GM21528 (cell line): Measurements from ENCODE around the gene USP20.
"Not testable (repeated sequence)": the region's sequence is repeated elsewhere in the genome, so short reads cannot be mapped to it uniquely, and the experiment has no call there.

ENCODE experiments used
- ATAC-seq: cut with Tn5 transposase; IDR thresholded peaks from one replicate; pipeline ENCODE4 v1.9.1; 2021; ENCODE audit warnings: mild to moderate bottlenecking, moderate library complexity; ENCODE audit not compliant: unreplicated experiment, low FRiP score

The USP20 gene

DNA sequence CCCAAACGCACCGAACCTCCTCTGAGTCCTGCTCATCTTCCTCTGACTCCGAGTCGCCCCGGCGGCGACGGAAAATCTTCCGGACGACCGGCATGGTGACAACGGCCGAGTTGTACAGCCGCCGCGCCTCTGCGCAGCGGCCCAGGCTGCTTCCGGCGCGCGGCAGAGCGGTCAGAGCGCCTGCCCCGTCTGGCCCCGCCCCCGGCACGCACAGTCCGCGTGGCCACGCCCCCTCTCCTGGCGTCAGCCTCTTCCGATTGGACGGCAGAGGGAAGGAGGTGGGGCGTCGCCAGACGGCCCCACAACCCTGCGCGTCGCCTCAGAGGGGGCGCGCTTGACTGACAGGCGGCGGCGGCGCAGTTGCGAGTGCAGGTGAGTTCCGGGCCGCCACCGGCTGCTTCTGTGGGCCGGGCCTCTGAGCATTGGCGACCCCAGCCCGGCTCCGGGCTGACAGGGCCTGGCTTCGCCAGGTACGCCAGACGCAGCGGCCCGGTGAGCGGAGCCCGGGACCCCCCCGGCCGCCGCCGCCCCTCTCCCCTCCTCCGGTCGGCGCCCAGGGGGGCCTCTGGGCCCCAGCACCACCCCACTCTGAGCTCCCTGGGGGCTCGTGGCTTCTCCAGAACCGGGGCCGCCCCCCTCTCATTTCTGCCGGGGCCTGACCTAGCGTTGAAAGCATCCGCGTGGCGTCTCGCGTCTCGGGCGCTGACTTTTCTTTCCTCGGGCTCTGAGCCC is at the start of gene USP20, which contains the start of gene C9orf78:
Gene USP20, plus strand, starts transcription at position 331 of the 732 bp plus-strand sequence. CDS start 17,098 bp downstream, outside the sequence.
Gene C9orf78, minus strand, starts transcription at position 148 of the 732 bp plus-strand sequence. Its CDS starts 54 bp downstream, at position 94.
- peak; percentile 88 for ATAC-seq

DNA sequence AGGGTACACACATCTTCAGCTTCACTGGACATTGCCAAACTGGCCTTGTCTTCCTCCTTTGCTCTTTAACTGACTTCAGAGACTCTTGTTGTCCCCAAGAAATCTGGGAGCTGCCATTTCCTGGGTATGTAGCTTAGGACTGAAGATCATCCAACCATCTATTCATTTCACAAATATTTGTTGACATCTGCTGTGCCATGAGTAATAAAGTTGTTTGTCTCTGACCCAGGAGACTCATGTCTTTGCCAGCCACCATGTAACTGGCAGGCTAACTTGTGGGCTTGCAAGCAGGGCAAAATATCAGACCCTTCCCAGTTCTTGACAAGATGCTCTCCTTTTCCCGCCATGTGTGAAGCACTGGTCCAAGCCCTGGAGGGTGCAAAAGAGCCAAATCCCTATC is 49.4 kb upstream of the USP20 start:
- no peak for ATAC-seq

DNA sequence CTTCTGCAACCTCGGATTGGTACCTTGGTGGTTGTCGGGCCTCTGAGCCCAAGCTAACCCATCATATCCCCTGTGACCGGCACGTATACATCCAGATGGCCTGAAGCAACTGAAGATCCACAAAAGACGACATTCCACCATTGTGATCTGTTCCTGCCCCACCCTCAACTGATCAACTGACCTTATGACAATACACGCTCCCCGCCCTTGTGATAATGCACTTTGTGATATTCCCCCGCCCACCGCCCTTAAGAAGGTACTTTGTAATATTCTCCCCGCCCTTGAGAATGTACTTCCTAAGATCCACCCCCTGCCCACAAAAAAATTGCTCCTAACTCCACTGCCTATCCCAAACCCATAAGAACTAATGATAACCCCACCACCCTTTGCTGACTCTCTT is 48.8 kb upstream of the USP20 start:
- no peak for ATAC-seq

- ATAC-seq, result no peak
Observed at GRCh38 chr9:129794549-129794948, 40.7 kb upstream of the USP20 start.

DNA sequence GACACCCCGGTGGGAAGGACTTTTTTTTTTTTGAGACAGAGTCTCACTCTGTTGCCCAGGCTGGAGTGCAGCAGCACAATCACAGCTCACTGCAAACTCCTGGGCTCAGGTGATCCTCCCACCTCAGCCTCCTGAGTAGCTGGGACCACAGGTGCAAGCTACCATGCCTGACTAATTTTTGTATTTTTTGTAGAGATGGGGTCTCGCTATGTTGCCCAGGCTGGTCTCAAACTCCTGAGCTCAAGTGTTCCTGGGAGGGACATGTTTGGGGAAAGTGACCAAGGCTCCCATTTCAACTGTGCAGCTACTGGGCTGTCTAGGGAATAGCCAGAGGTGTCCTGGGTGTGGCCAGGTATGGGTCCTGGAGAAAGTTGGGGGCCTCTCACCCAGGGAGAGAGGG is 39.2 kb upstream of the USP20 start:
- not testable (repeated sequence) for ATAC-seq

GRCh38 chr9:129798973-129799372 is 36.3 kb upstream of the USP20 start:
- no peak for ATAC-seq

- no peak for ATAC-seq
Observed at GRCh38 chr9:129801504-129801903, 33.8 kb upstream of the USP20 start.

DNA sequence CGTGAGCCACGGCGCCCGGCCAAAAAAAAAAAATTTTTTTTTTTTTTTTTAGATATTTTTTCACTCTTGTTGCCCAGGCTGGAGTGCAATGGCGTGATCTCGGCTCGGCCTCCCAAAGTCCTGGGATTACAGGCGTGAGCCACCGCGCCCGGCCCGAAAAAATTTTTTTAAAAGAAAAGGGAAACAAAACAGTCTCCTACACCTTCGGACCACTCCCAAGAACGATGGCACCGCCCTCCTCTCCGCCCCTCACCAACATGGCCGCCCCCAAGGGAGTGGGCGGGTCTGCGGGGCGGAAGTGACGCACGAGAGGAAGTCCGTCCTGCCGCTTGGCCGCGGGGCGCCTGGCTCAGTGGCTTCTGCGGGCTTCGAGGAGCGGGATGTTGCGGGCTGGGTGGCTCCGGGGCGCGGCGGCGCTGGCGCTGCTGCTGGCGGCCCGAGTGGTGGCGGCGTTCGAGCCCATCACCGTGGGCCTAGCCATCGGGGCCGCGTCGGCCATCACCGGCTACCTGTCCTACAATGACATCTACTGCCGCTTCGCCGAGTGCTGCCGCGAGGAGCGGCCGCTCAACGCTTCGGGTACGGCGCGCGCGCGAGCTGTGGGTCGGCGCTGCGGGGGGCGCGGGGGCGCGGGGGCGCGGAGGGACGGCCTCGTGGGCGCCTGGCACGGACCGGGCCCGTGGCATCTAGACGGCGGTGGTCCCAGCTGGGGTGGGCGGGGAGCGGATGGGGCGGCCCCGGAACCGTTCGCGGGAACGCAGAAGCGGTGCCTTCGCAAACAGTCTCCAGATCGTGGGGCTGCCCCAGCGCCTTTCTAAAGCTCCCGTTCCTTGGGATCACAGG is 32.2 kb upstream of the USP20 start, which contains the start of gene TOR1B:
Gene TOR1B, plus strand, starts transcription at position 352 of the 843 bp plus-strand sequence. Its CDS starts 29 bp downstream, at position 381.
- peak; percentile 82 for ATAC-seq

- ATAC-seq, result no peak
Observed at GRCh38 chr9:129803676-129804060, 31.6 kb upstream of the USP20 start.

- no peak for ATAC-seq
Observed at GRCh38 chr9:129806061-129806460, 29.2 kb upstream of the USP20 start.

DNA sequence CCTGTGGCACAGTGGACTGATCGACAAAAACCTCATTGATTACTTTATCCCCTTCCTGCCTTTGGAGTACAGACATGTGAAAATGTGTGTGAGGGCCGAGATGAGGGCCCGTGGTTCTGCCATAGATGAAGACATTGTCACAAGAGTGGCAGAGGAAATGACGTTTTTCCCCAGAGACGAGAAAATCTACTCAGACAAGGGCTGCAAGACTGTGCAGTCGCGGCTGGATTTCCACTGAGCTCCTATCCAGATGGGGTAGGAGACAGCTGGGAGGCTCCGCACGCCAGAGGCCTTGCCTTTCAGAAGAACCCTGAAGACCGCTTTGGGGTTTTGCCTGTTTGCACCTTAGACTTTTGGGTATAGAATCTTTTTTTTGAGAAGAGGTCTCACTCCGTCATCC is 25.9 kb upstream of the USP20 start:
- ATAC-seq, result no peak

DNA sequence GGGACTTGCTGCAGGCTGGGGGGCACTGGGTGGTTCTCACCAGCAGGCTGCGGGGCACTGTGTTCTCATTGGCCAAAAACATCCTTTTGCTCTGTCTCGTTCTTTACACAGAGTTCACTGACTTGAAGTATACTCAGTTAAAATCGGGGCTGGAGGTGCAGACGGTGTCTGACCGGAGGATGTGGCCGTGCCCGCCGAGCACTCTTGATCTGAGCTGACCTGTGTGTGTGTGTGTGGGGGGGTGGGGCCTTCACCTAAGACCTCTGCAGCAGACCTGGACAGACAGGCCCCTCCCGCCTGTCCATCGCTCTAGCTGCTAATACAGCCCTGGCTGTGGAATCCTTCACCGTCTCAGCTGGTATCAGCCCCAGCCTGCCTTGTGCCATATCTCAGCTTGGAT is 25.1 kb upstream of the USP20 start:
- no peak for ATAC-seq

DNA sequence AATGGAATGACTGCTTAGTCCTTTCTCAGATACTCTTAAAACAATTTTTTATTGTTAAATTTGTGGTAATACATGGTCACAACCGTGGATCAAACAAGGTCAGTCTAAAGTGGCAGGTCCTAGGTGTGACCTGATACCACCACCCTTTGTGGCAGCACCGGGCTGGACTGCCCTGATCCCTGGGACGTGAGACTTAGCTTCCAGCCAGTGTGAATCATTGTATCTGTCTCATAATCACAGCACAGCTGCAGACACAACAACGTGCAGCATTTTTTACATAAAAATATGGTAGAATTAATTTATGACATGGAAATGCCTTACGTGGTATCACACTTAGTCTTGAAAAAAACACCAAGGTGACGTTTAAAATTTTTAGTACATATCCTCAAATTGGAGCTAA is 24.5 kb upstream of the USP20 start:
- no peak for ATAC-seq

DNA sequence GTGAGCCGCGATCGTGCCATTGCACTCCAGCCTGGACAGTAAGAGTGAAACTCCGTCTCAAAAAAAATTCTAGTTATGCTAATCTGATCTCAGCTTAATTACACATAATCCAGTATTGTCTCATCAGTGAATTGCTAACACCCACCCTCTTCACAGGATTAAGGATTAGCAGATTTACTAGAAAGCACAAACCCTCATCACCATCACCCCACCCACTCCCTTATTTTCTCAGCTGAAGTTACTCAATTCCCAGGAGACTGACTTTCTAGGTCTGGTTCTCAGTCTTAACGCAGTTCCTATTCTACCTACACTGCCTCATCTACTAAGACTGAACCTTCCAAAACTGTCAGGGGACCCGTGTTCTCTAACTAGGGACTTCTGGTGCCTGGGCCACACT is 23.3 kb upstream of the USP20 start:
- ATAC-seq, result no peak

DNA sequence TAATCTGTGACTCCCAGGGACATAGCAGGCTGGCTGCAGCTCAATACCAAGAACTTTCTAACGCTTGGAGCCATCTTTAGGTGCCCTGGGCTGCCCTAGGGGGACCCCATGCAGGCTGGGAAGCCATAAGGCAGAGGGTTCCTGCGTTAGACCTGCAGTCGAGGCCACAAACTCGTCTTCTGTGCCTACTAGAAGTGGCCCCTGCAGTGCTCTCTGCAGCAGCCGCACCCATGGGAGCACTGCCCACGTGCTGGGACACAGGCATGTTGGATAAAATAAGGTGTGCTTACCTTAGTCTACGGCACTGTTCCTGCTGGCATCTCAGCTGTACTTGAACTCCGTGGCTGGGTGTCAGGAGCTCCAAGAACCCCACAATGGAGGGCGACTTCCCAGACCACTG is 22.9 kb upstream of the USP20 start:
- no peak for ATAC-seq

DNA sequence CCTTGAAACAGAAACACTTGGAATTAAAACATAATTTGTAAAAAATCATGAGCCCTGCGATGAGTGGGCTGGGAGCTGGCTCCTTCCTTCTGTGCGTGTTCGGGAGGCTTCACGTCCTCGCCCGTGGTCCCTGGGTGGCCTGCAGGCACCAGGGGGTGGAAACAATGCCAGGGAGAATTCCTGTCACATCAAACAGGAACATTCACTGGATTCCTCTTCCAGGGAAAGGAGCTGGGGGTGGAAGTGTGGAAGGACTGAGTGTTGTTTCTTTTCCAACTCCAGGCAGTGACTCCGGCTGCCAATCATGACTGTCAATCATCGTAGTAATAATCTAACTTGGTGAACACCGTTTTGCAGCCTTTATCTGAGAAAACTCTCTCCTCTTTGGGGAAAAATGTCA is 21.6 kb upstream of the USP20 start:
- no peak for ATAC-seq

GRCh38 chr9:129814432-129815223 is 20.6 kb upstream of the USP20 start:
- ATAC-seq, result no peak

DNA sequence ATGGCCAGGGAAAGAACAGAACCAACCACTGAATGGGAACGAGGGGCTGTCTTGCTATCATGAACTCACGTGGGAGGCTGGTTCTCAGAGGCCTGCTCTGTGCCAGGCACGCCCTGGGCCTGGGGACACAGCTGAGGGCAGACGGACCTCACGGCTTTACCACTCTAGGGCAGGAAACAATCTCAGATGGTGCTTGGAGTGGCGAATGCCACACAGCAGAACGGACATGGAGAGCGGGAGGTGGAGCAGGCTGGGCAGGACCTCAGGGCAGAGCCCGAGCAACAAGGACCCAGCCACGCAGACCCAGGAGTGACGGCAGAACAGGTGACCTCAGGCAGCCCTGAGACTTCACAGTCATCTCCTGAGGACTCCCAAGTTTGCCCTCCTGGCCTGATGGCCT is 20.0 kb upstream of the USP20 start:
- no peak for ATAC-seq

GRCh38 chr9:129816501-129817435 is 18.5 kb upstream of the USP20 start:
- no peak for ATAC-seq
